Activated CD4-positive, CD25-positive, alpha-beta regulatory T cell treated with anti-CD3 and anti-CD28 coated beads, Interleukin-2, amount 50 U/mL, for 16 hours (primary cell): Measurements from ENCODE around the gene AP4B1.
A peak's percentile ranks its signal among the peaks of the same experiment; 100 is the strongest.

ENCODE experiments used
- DNase-seq: peaks from one replicate; pipeline ENCODE4 v3.0.0-alpha.2; 2020; ENCODE audit warnings: low read depth, low spot score

The AP4B1 gene

GRCh38 chr1:113930499-113931161, 26.0 kb upstream of the AP4B1 start:
- peak; percentile 33 for DNase-seq

- DNase-seq: peak; percentile 23
These were observed 25.3 kb upstream of the AP4B1 start for GRCh38 chr1:113929750-113930498.

- DNase-seq: peak; percentile 87
These were observed 24.5 kb upstream of the AP4B1 start, which contains the start of gene HIPK1 for GRCh38 chr1:113928941-113929749. HIPK1 (plus strand) TSS chr1:113929324.

GRCh38 chr1:113928187-113928930, 23.8 kb upstream of the AP4B1 start:
- no peak for DNase-seq

- no peak for DNase-seq
These were observed 19.9 kb upstream of the AP4B1 start for GRCh38 chr1:113924473-113924872.

- no peak for DNase-seq
These were observed 18.4 kb upstream of the AP4B1 start for GRCh38 chr1:113922957-113923356.

GRCh38 chr1:113918243-113918642, 13.6 kb upstream of the AP4B1 start:
- no peak for DNase-seq

GRCh38 chr1:113917400-113918082, 12.9 kb upstream of the AP4B1 start:
- no peak for DNase-seq

- DNase-seq: no peak
These were observed 12.4 kb upstream of the AP4B1 start for GRCh38 chr1:113916974-113917373.

- no peak for DNase-seq
These were observed 9.5 kb upstream of the AP4B1 start for GRCh38 chr1:113913887-113914664.

GRCh38 chr1:113913312-113913668, 8.7 kb upstream of the AP4B1 start:
- DNase-seq: no peak

- DNase-seq: no peak
These were observed 8.2 kb upstream of the AP4B1 start for GRCh38 chr1:113912594-113913311.

- DNase-seq: peak; percentile 8
These were observed 849 bp upstream of the AP4B1 start for GRCh38 chr1:113905435-113905861.

- peak; percentile 33 for DNase-seq
These were observed 316 bp downstream of the AP4B1 start for GRCh38 chr1:113904293-113904673.

GRCh38 chr1:113903501-113904292, 902 bp downstream of the AP4B1 start:
- no peak for DNase-seq

- DNase-seq: no peak
These were observed 3.4 kb downstream of the AP4B1 start for GRCh38 chr1:113901191-113901590.

- no peak for DNase-seq
These were observed 5.5 kb downstream of the AP4B1 start for GRCh38 chr1:113899111-113899510.

GRCh38 chr1:113898241-113898814, 6.3 kb downstream of the AP4B1 start:
- DNase-seq: no peak
